GM12875 (cell line): ENCODE results near the gene ROR1.

Source experiments
- H3K4me3 ChIP-seq: one replicate; pipeline ENCODE4 v1.5.1; 2011; ENCODE audit warnings: low read depth, low read length, control low read depth
- CTCF ChIP-seq: IDR thresholded peaks from 2 replicates; pipeline ENCODE4 v1.5.1; 2011; ENCODE audit warnings: low read depth, mild to moderate bottlenecking, control low read depth, inconsistent platforms, low read length, moderate library complexity, borderline replicate concordance; ENCODE audit not compliant: insufficient read depth

ROR1 gene

GRCh38 chr1:64001038-64001437 is 227.2 kb downstream of the ROR1 start:
- H3K4me3 ChIP-seq = no peak overlapping the region
- TF ChIP-seq CTCF = no peak

- TF ChIP-seq CTCF = no peak
- H3K4me3 ChIP-seq = no peak overlapping the region
Observed at GRCh38 chr1:64004451-64005025, 230.7 kb downstream of the ROR1 start.

GRCh38 chr1:64005801-64006200 is 232.0 kb downstream of the ROR1 start:
- no peak for TF ChIP-seq CTCF

GRCh38 chr1:64006276-64007051 is 232.6 kb downstream of the ROR1 start:
- H3K4me3 ChIP-seq = no peak overlapping the region
- no peak for TF ChIP-seq CTCF

More at GRCh38 chr1:64005801-64006200, 232.0 kb downstream of the ROR1 start:
- no peak overlapping the region for H3K4me3 ChIP-seq

- no peak overlapping the region for H3K4me3 ChIP-seq
- no peak for TF ChIP-seq CTCF
Observed at GRCh38 chr1:64010316-64010715, 236.5 kb downstream of the ROR1 start.

- H3K4me3 ChIP-seq = no peak overlapping the region
- TF ChIP-seq CTCF = no peak
Observed at GRCh38 chr1:64013395-64013794, 239.6 kb downstream of the ROR1 start.

GRCh38 chr1:64019818-64020217 is 246.0 kb downstream of the ROR1 start:
- no peak overlapping the region for H3K4me3 ChIP-seq
- TF ChIP-seq CTCF = no peak
